CD4-positive, alpha-beta T cell (primary cell): ENCODE data around the gene C19orf81. TPM values are rescaled to one million over a fixed set of nuclear protein-coding genes. Genes with fewer than 3 reads are reported as not detected.
"Not testable (repeated sequence)": the region's sequence is repeated elsewhere in the genome, so short reads cannot be mapped to it uniquely, and the experiment has no call there.

Experiments used
- ATAC-seq: fragments of 200-7000 bp; cut with Tn5 transposase; one replicate; pipeline ENCODE4 v1.10.0; 2022; ENCODE audit warnings: mild to moderate bottlenecking; ENCODE audit not compliant: poor library complexity
- CTCF ChIA-PET: fragments of 350-600 bp; sonication (Branson Sonifier 250); formaldehyde crosslinking; loops from one replicate; lab custom pipeline; 2021; ENCODE audit warnings: antibody characterized with exemption, inconsistent platforms; lab: Charles Lee
- POLR2A ChIA-PET: fragments of 350-600 bp; sonication (Branson Sonifier 250); formaldehyde crosslinking; loops from one replicate; lab custom pipeline; 2021; ENCODE audit warnings: antibody characterized with exemption, inconsistent platforms; lab: Charles Lee
- DNase-seq, 14 experiments: peaks; one replicate each; pipeline ENCODE4 v3.0.0-alpha.2; 2013 to 2020; ENCODE audit warnings: mixed read lengths in 2 of 14
- H3K27ac ChIP-seq, 2 donors: one replicate each; pipeline versions ENCODE4 v1.5.1 to v1.7.0; 2013; ENCODE audit warnings: low read length in 2 of 2, low read depth in 1 of 2, mild to moderate bottlenecking in 1 of 2
- H3K27me3 ChIP-seq, 2 experiments: 1 replicate in 1 of 2; 2 replicates in 1 of 2; pipeline versions ENCODE4 v1.6.1 to v1.7.0; 2013; ENCODE audit warnings: low read length in 2 of 2, control low read depth in 1 of 2, mild to moderate bottlenecking in 1 of 2, moderate library complexity in 1 of 2; ENCODE audit not compliant: insufficient read depth in 2 of 2, control insufficient read depth in 1 of 2
- H3K36me3 ChIP-seq: one replicate; pipeline ENCODE4 v1.6.1; 2013; ENCODE audit warnings: low read length, control low read depth; ENCODE audit not compliant: insufficient read depth
- H3K4me1 ChIP-seq: one replicate; pipeline ENCODE4 v1.6.1; 2013; ENCODE audit warnings: low read length, control low read depth; ENCODE audit not compliant: insufficient read depth
- H3K4me3 ChIP-seq: one replicate; pipeline ENCODE4 v1.5.1; 2013; ENCODE audit warnings: mild to moderate bottlenecking, low read length, moderate library complexity
- H3K9me3 ChIP-seq, 2 experiments: 1 replicate in 1 of 2; 2 replicates in 1 of 2; pipeline versions ENCODE4 v1.6.1 to v1.7.0; 2013; ENCODE audit warnings: low read length in 2 of 2, mild to moderate bottlenecking in 2 of 2, control low read depth in 1 of 2, moderate library complexity in 1 of 2; ENCODE audit not compliant: control insufficient read depth in 1 of 2, insufficient read depth in 1 of 2
- H3K27ac Mint-ChIP-seq: one replicate; pipeline ENCODE4 v1.8.0; 2020; ENCODE audit warnings: mixed read lengths
- H3K27me3 Mint-ChIP-seq: one replicate; pipeline ENCODE4 v1.8.0; 2021; ENCODE audit warnings: mixed read lengths
- H3K36me3 Mint-ChIP-seq: one replicate; pipeline ENCODE4 v1.8.0; 2021; ENCODE audit warnings: low read depth, mixed read lengths
- H3K4me1 Mint-ChIP-seq: one replicate; pipeline ENCODE4 v1.8.0; 2021; ENCODE audit warnings: low read depth, mixed read lengths
- H3K4me3 Mint-ChIP-seq: one replicate; pipeline ENCODE4 v1.8.0; 2020; ENCODE audit warnings: mild to moderate bottlenecking, mixed read lengths
- H3K9me3 Mint-ChIP-seq: one replicate; pipeline ENCODE4 v1.8.0; 2020; ENCODE audit warnings: mixed read lengths
- CTCF ChIP-seq: fragments of 200-600 bp; IDR thresholded peaks from one replicate; pipeline ENCODE4 v1.8.0; 2022; ENCODE audit warnings: antibody characterized with exemption, mild to moderate bottlenecking
- intact Hi-C, 2 experiments: fragments of 100-400 bp; cut with DNase I in 1 of 2; cut with micrococcal nuclease in 1 of 2; formaldehyde crosslinking; loops; one replicate each; pipeline versions ENCODE4 v1.15.1 to v1.9.0; 2023 to 2025; cut with DNase I, micrococcal nuclease
- total RNA-seq, 174 experiments: library from RNA in 2 of 174; stranded (reverse) in 2 of 174; gene quantifications; one replicate each; pipeline ENCODE4 v1.2.3 and lab custom pipeline; 2021 to 2026

C19orf81 gene
- total RNA-seq, 2 experiments from 2014 or later = not detected

GRCh38 chr19:50620394-50620906, 28.8 kb upstream of the C19orf81 start:
- H3K27ac ChIP-seq, H3K27me3 Mint-ChIP-seq, H3K4me1 ChIP-seq, H3K36me3 Mint-ChIP-seq, H3K4me3 ChIP-seq, H3K27ac Mint-ChIP-seq, ATAC-seq, intact Hi-C loops, DNase-seq, H3K4me3 Mint-ChIP-seq, H3K9me3 Mint-ChIP-seq, POLR2A ChIA-PET, H3K36me3 ChIP-seq, H3K9me3 ChIP-seq, H3K27me3 ChIP-seq, H3K4me1 Mint-ChIP-seq, CTCF ChIA-PET: not testable (repeated sequence)

- no peaks in the 10 kb centered on the region for H3K27me3 ChIP-seq
- H3K4me3 ChIP-seq = no peak overlapping the region
- Mint-ChIP-seq H3K27ac (no peak overlapping the region), H3K9me3 (no peaks in the 10 kb centered on the region), H3K4me1 (no peaks in the 10 kb centered on the region), H3K36me3 (no peaks in the 10 kb centered on the region), H3K4me3 (no peak overlapping the region), H3K27me3 (peaks cover 15% of the 10 kb centered on the region)
- H3K27ac ChIP-seq = no peak overlapping the region
- TF ChIP-seq CTCF = no peak
- H3K9me3 ChIP-seq = peaks cover 0 to 16% of the 10 kb centered on the region in 2 experiments
- DNase-seq (no peak), ATAC-seq (no peak)
- ChIA-PET POLR2A (no interaction called here), CTCF (no interaction called here)
- intact Hi-C loops = no loop called here
- H3K4me1 ChIP-seq = no peaks in the 10 kb centered on the region
- H3K36me3 ChIP-seq = no peaks in the 10 kb centered on the region
Measured at GRCh38 chr19:50624949-50625600, 24.2 kb upstream of the C19orf81 start.

- ChIA-PET CTCF (no interaction called here), POLR2A (no interaction called here)
- H3K9me3 Mint-ChIP-seq = no peaks in the 10 kb centered on the region
- no peaks in the 10 kb centered on the region for H3K36me3 Mint-ChIP-seq
- ATAC-seq (no peak), DNase-seq (no peak)
- peaks cover 23% of the 10 kb centered on the region for H3K27me3 Mint-ChIP-seq
- H3K27me3 ChIP-seq = no peaks in the 10 kb centered on the region
- intact Hi-C loops = no loop called here
- no peak overlapping the region for H3K4me3 ChIP-seq
- H3K36me3 ChIP-seq = no peaks in the 10 kb centered on the region
- no peaks in the 10 kb centered on the region for H3K4me1 ChIP-seq
- no peak for TF ChIP-seq CTCF
- H3K4me3 Mint-ChIP-seq = no peak overlapping the region
- H3K27ac ChIP-seq = no peak overlapping the region
- H3K9me3 ChIP-seq = peaks cover 0 to 17% of the 10 kb centered on the region in 2 experiments
- H3K27ac Mint-ChIP-seq = no peak overlapping the region
- H3K4me1 Mint-ChIP-seq = no peaks in the 10 kb centered on the region
Measured at GRCh38 chr19:50626011-50626410, 23.2 kb upstream of the C19orf81 start.

- H3K27me3 Mint-ChIP-seq = peaks cover 29% of the 10 kb centered on the region
- Histone ChIP-seq H3K4me1 (no peaks in the 10 kb centered on the region), H3K27ac (no peak overlapping the region), H3K9me3 (peaks cover 0 to 17% of the 10 kb centered on the region in 2 experiments), H3K36me3 (no peaks in the 10 kb centered on the region), H3K4me3 (no peak overlapping the region), H3K27me3 (no peaks in the 10 kb centered on the region)
- no peak for TF ChIP-seq CTCF
- H3K27ac Mint-ChIP-seq = no peak overlapping the region
- ChIA-PET POLR2A (no interaction called here), CTCF (no interaction called here)
- H3K4me1 Mint-ChIP-seq = no peaks in the 10 kb centered on the region
- no peaks in the 10 kb centered on the region for H3K9me3 Mint-ChIP-seq
- ATAC-seq (no peak), DNase-seq (no peak)
- intact Hi-C loops = no loop called here
- H3K4me3 Mint-ChIP-seq = no peak overlapping the region
- H3K36me3 Mint-ChIP-seq = no peaks in the 10 kb centered on the region
Measured at GRCh38 chr19:50626795-50627194, 22.4 kb upstream of the C19orf81 start.
